DOHH2 (cell line): ENCODE data around the gene CMTM3.

Experiments
- CTCF ChIP-seq: fragments of 200-600 bp; sonication (generic); IDR thresholded peaks from one replicate; pipeline ENCODE4 v1.5.1; 2014; ENCODE audit warnings: antibody characterized with exemption, mild to moderate bottlenecking, low read depth, low read length; ENCODE audit not compliant: poor library complexity, severe bottlenecking
- EZH2phosphoT487 ChIP-seq: fragments of 200-600 bp; sonication (generic); IDR thresholded peaks from 2 replicates; pipeline ENCODE4 v1.6.1; 2017; ENCODE audit warnings: borderline replicate concordance, mild to moderate bottlenecking, antibody characterized with exemption, low read length, moderate library complexity, mixed read lengths

- TF ChIP-seq CTCF = no peak
- no peak for TF ChIP-seq EZH2phosphoT487
Observed at GRCh38 chr16:66634527-66635196, 30.2 kb downstream of the CMTM3 start.
